ENCODE data around the gene ULK4. TPM values are rescaled to one million over a fixed set of nuclear protein-coding genes. Genes with fewer than 3 reads are reported as not detected.

ULK4 gene
- total and polyA plus RNA-seq, 7 donors = 2.1 to 18.6 (median 8.9) TPM

DNA sequence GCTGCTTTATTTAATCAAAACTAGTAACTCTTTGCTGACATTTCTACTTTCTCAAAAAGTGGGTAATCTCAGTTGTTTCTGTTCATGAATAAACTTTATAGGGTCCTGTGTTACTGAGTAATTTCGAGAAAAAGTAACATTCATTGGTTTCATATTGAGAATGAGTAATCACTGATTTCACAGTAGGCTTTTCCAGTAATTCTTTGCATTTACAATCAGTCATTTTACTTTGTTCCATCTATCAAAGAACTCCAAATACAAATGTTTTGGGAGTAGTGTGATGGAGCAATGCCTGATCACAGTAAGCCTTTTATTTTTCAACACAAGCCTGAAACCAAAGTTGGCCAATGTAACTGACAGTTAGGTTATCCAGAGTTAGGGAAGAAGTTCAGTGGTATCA lies 353.6 kb downstream of the ULK4 start:
- H3K4me3 ChIP-seq = no peak overlapping the region
- no peaks in the 10 kb centered on the region for H3K9me3 ChIP-seq
- WGBS, 2 donors = 75 to 76% methylated on average over 1 of the region's 1 CpG
- intact Hi-C loops (cut with DNase I) = no loop called here
- TF ChIP-seq POLR2A (IDR thresholded peaks at IDR 0.05) = no peak
- no peak for TF ChIP-seq POLR2AphosphoS5 (IDR thresholded peaks at IDR 0.05)
- TF ChIP-seq, protein P1, sequence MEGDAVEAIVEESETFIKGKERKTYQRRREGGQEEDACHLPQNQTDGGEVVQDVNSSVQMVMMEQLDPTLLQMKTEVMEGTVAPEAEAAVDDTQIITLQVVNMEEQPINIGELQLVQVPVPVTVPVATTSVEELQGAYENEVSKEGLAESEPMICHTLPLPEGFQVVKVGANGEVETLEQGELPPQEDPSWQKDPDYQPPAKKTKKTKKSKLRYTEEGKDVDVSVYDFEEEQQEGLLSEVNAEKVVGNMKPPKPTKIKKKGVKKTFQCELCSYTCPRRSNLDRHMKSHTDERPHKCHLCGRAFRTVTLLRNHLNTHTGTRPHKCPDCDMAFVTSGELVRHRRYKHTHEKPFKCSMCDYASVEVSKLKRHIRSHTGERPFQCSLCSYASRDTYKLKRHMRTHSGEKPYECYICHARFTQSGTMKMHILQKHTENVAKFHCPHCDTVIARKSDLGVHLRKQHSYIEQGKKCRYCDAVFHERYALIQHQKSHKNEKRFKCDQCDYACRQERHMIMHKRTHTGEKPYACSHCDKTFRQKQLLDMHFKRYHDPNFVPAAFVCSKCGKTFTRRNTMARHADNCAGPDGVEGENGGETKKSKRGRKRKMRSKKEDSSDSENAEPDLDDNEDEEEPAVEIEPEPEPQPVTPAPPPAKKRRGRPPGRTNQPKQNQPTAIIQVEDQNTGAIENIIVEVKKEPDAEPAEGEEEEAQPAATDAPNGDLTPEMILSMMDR (IDR thresholded peaks at IDR 0.05) = no peak
- TF ChIP-seq EP300 (IDR thresholded peaks at IDR 0.05) = no peak
- H3K27me3 ChIP-seq = no peaks in the 10 kb centered on the region
- DNase-seq = no peak
- H3K27ac ChIP-seq = no peak overlapping the region
- H3K4me1 ChIP-seq = peaks cover 0 to 5% (median 2%) of the 10 kb centered on the region in 4 donors
- no peaks in the 10 kb centered on the region for H3K36me3 ChIP-seq

DNA sequence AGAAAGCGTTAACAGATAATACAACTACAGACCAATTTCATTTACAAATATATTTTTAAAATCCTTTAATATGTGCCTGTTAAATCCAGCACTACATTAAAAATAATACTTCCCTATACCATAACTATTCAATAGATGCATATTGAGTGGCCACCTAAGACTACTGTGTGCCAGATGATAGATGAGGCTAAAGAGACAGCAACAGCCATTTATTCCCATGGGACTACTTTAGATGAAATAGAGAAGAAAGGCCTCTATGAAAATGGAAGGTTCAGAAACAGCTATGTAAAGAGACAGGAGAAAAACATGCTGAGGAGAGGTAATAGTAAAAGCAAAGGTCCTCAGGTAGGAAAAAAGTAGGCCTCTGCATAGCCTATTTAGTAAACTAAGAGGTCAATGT lies 358.1 kb downstream of the ULK4 start:
- intact Hi-C loops (cut with DNase I) = no loop called here
- H3K4me3 ChIP-seq = no peak overlapping the region
- TF ChIP-seq POLR2AphosphoS5 (IDR thresholded peaks at IDR 0.05) = no peak
- TF ChIP-seq, protein P1 (IDR thresholded peaks at IDR 0.05) = no peak
- no peak for TF ChIP-seq EP300 (IDR thresholded peaks at IDR 0.05)
- no peak for TF ChIP-seq POLR2A (IDR thresholded peaks at IDR 0.05)
- no peaks in the 10 kb centered on the region for H3K27me3 ChIP-seq
- 96 to 100% methylated on average over 1 of the region's 1 CpG for WGBS, 2 donors
- H3K27ac ChIP-seq = no peak overlapping the region
- H3K4me1 ChIP-seq = peaks cover 0 to 8% (median 4%) of the 10 kb centered on the region in 4 donors
- no peak for DNase-seq
- no peaks in the 10 kb centered on the region for H3K36me3 ChIP-seq
- H3K9me3 ChIP-seq = no peaks in the 10 kb centered on the region

DNA sequence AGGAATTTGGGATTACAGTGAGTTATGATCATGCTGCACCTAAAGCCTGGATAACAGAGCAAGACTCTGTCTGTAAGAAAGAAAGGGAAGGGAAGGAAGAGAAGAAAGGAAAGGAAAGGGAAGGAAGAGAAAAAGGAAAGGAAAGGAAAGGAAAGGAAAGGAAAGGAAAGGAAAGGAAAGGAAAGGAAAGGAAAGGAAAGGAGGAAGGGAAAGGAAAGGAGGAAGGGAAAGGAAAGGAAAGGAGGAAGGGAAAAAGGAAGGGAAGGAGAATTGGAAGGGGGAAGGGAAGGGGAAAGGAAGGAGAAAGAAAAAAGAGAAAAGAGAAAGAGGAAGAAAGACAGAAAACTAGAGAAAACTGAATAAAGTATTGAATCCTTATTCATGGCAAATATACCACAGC lies 359.8 kb downstream of the ULK4 start:
- TF ChIP-seq, protein P1 (IDR thresholded peaks at IDR 0.05) = no peak
- TF ChIP-seq POLR2A (IDR thresholded peaks at IDR 0.05) = no peak
- no peak for TF ChIP-seq EP300 (IDR thresholded peaks at IDR 0.05)
- no peak for TF ChIP-seq POLR2AphosphoS5 (IDR thresholded peaks at IDR 0.05)
- no peaks in the 10 kb centered on the region for H3K27me3 ChIP-seq
- peaks cover 0 to 12% (median 4%) of the 10 kb centered on the region in 4 donors for H3K4me1 ChIP-seq
- no peaks in the 10 kb centered on the region for H3K36me3 ChIP-seq
- intact Hi-C loops (cut with DNase I) = no loop called here
- no peak for DNase-seq
- H3K4me3 ChIP-seq = no peak overlapping the region
- H3K27ac ChIP-seq = no peak overlapping the region
- H3K9me3 ChIP-seq = no peaks in the 10 kb centered on the region

- 38 to 39% methylated on average over 1 of the region's 1 CpG for WGBS, 2 donors
Observed at GRCh38 chr3:41601404-41601987, 360.4 kb downstream of the ULK4 start.

More at GRCh38 chr3:41601404-41601987, 360.4 kb downstream of the ULK4 start:
- Histone ChIP-seq H3K9me3 (no peaks in the 10 kb centered on the region), H3K36me3 (no peaks in the 10 kb centered on the region), H3K4me1 (peaks cover 0 to 12% (median 4%) of the 10 kb centered on the region in 4 donors), H3K27me3 (no peaks in the 10 kb centered on the region), H3K27ac (no peak overlapping the region), H3K4me3 (no peak overlapping the region)
- TF ChIP-seq POLR2A (IDR thresholded peaks at IDR 0.05) (no peak), POLR2AphosphoS5 (IDR thresholded peaks at IDR 0.05) (no peak), EP300 (IDR thresholded peaks at IDR 0.05) (no peak)
- TF ChIP-seq, protein P1 (IDR thresholded peaks at IDR 0.05) = no peak
- intact Hi-C loops (cut with DNase I) = no loop called here
- DNase-seq = no peak
